ENCODE data around the gene CDC14C.

DNA sequence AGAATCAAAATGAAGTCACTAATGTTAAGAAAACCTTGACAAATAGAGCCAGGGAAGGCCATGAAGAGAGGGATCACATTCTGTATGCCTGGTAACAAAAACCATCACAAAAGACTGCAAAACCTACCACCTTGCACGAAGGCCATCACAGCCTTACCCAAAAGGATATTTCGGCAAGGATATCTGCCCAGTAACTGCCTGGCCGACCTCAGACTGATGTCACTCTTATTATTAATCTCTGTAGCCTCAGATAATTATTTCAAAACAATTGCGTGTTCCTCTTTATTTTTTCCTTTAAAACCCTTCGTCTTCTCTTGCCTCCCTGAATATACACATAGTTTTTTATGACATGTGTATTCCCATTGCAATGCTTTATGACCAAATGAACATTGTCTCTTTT, 52.5 kb downstream of the CDC14C start:
- no peak for TF ChIP-seq CTCF (IDR thresholded peaks at IDR 0.05; ENCODE audit: insufficient read depth, low read length)
- TF ChIP-seq GABPA (IDR thresholded peaks at IDR 0.05; ENCODE audit: low read depth) = no peak
- TF ChIP-seq POLR2AphosphoS5 (IDR thresholded peaks at IDR 0.05; ENCODE audit: low read depth) = no peak
- TF ChIP-seq, protein P1, sequence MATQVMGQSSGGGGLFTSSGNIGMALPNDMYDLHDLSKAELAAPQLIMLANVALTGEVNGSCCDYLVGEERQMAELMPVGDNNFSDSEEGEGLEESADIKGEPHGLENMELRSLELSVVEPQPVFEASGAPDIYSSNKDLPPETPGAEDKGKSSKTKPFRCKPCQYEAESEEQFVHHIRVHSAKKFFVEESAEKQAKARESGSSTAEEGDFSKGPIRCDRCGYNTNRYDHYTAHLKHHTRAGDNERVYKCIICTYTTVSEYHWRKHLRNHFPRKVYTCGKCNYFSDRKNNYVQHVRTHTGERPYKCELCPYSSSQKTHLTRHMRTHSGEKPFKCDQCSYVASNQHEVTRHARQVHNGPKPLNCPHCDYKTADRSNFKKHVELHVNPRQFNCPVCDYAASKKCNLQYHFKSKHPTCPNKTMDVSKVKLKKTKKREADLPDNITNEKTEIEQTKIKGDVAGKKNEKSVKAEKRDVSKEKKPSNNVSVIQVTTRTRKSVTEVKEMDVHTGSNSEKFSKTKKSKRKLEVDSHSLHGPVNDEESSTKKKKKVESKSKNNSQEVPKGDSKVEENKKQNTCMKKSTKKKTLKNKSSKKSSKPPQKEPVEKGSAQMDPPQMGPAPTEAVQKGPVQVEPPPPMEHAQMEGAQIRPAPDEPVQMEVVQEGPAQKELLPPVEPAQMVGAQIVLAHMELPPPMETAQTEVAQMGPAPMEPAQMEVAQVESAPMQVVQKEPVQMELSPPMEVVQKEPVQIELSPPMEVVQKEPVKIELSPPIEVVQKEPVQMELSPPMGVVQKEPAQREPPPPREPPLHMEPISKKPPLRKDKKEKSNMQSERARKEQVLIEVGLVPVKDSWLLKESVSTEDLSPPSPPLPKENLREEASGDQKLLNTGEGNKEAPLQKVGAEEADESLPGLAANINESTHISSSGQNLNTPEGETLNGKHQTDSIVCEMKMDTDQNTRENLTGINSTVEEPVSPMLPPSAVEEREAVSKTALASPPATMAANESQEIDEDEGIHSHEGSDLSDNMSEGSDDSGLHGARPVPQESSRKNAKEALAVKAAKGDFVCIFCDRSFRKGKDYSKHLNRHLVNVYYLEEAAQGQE (IDR thresholded peaks at IDR 0.05; ENCODE audit: insufficient replicate concordance, low read depth) = no peak
- no peak for TF ChIP-seq SPI1 (IDR thresholded peaks at IDR 0.05; ENCODE audit: borderline replicate concordance, low read depth)

Data from HL-60 (cell line).